ENCODE measurements around the gene C21orf91.

Gene C21orf91

GRCh38 chr21:17798796-17799195 is 20.4 kb downstream of the C21orf91 start:
- peak; percentile 15 for DNase-seq (ENCODE audit: low read depth, low spot score)

DNA sequence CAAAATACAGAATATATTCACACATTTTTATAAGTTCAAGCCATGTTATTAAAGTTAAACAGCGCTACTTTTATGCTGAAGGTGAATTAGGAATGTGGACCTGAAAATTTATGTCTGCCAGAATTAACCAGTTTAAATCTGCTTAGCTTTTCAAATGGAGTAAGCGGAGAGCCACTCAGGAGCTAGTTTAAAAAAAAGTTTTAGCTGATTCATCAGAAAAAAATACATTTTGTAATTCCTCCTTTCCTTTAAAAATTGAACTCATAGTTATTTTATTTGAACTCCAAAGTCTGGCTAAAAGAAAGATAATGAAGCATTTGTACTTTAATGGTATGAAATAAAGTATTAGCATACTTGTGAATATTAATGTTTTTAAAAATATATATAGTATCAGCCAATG is 21.2 kb downstream of the C21orf91 start:
- no peak for DNase-seq (ENCODE audit: low read depth, low spot score)

- no peak for DNase-seq (ENCODE audit: low read depth, low spot score)
Measured at GRCh38 chr21:17796503-17796902, 22.7 kb downstream of the C21orf91 start.

DNA sequence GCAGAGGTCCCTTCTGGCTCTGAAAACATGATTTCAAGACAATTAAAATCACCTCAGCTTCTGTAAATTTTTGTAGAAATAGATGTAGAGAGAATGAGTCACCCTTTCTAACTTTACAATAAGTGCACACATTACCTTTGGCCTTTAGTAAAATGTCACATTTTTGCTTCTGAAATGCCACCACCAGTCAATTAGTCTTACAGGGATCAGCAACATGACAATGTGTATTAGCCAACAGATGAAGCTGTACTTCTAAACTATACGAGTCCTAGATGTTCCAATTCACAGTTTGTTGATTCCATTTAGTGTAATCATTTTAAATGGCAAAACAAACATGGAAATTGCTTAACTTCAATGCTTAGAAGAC is 23.1 kb downstream of the C21orf91 start:
- DNase-seq (ENCODE audit: low read depth, low spot score) = no peak

- DNase-seq (ENCODE audit: low read depth, low spot score) = no peak
Measured at GRCh38 chr21:17795146-17796036, 23.8 kb downstream of the C21orf91 start.

DNA sequence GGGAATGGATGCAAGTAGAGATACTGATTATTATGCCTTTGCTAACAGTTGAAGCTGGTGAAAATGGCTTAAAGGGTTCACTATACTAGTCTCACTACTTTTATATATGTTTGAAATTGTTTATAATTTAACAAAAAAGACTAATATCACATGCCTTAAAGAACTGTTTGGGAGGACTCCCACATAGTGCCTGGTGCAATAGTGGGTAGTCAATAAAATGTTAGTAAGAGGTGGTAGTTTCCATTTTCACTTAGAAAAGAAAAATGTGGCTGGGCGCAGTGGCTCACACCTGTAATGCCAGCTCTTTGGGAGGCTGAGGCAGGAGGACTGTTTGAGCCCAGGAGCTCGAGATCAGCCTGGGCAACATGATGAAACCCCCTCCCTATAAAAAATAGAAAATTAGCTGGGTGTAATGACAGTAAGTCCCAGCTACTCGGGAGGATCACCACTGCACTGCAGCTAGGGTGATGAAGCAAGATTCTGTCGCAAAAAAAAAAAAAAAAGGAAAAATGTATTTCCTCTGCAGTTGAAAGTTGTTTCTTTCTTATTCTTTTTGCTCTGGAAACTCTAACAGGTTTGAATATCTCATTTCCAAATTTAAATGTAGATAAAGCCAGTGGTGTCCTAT is 24.5 kb downstream of the C21orf91 start:
- no peak for DNase-seq (ENCODE audit: low read depth, low spot score)

- DNase-seq (ENCODE audit: low read depth, low spot score) = peak; percentile 35
Measured at GRCh38 chr21:17793246-17794123, 25.7 kb downstream of the C21orf91 start.

DNA sequence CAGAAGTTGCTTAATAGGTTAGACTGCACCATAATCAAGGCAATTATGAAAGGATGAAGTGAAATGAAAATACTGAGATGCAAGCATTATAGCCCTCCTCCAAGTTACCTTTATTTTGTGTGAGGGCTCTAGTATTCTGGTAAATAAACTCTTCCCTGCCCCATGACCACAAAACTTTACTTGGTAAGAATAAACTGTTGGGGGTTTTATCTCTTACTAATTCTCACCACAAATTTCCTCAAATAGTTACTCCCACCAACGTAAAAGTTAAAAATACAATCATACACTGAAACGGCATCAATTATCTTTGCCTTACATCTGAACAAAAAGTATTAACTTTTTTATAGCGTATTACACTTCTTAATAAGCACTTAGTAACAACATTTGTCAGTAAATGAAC is 29.5 kb downstream of the C21orf91 start:
- DNase-seq (ENCODE audit: low read depth, low spot score) = no peak

- DNase-seq (ENCODE audit: low read depth, low spot score) = no peak
Measured at GRCh38 chr21:17789069-17789468, 30.1 kb downstream of the C21orf91 start.

GRCh38 chr21:17786851-17787181 is 32.3 kb downstream of the C21orf91 start:
- DNase-seq (ENCODE audit: low read depth, low spot score) = no peak

GRCh38 chr21:17786071-17786850 is 32.9 kb downstream of the C21orf91 start:
- DNase-seq (ENCODE audit: low read depth, low spot score) = no peak

GRCh38 chr21:17785403-17785788 is 33.8 kb downstream of the C21orf91 start:
- no peak for DNase-seq (ENCODE audit: low read depth, low spot score)

- peak; percentile 41 for DNase-seq (ENCODE audit: low read depth, low spot score)
Measured at GRCh38 chr21:17784604-17785402, 34.4 kb downstream of the C21orf91 start.

- no peak for DNase-seq (ENCODE audit: low read depth, low spot score)
Measured at GRCh38 chr21:17784180-17784598, 35.0 kb downstream of the C21orf91 start.

DNA sequence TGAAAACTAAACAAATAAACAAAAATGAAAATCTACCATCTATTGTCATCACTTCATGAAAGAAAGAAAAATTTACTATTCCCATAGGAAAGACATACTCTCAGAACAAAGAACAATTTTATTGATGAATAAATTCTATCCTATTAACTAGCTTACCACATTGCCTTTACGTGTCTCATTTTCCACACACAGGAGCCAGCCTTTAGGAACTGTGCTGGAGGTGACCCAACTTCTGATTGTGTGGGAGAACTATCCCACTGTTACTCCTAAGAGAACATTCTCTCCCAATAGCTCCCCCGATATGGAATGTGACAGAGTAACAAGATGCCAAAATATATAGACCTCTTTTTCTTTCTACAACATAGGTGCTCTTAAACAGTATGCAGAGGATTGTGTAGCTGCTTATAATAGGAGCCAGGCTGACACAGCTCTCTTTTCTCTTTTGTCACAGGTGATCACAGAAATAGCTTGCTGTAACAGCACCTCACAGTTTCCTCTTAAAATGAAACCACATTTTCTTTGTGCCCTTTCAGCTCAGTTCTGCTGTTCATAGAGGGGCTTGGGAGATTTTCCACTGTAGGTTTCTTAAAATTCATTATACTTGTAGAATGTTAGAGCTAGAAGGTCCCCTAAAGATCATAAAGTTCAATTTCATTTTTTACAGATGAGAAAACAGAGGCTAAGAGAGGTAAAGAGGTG is 35.5 kb downstream of the C21orf91 start:
- DNase-seq (ENCODE audit: low read depth, low spot score) = peak; percentile 6

DNA sequence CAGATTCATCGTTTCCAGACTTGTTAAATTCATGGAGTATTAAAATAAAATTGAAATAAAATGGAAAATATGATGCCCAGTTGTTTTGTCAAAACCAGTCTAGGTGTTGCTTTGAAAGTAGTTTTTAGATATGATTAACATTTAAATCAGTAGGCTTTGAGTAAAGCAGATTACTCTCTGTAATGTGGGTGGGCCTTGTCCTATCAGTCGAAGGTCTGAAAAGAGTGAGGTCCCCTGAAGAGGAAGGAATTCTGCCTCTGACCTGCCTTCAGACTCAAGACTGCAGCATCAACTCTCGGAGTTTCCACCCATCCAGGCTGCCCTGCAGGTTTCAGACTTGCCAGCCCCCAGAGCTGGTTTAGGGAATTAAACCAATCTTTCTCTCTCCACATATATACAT is 36.2 kb downstream of the C21orf91 start:
- no peak for DNase-seq (ENCODE audit: low read depth, low spot score)

DNA sequence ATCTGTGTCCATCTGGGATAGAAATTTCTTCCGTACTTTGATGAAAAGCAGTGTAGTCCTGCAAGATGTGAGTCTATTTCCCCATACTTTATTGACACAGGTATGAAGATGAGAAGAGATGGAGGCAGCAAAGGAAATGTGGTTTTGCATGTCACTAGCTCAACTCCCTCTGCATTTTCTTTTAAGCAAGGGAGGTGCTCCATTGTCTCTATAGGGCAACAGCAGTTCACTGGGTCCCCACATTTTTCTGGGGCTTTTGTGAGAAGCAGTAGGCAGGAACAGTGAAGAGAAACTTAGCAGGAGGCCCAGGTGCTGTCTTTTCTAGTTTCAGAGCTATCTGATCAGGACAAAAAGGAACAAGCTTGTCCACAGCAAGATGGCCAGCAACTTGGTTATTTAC is 37.1 kb downstream of the C21orf91 start:
- no peak for DNase-seq (ENCODE audit: low read depth, low spot score)

- DNase-seq (ENCODE audit: low read depth, low spot score) = no peak
Measured at GRCh38 chr21:17781524-17781923, 37.6 kb downstream of the C21orf91 start.

GRCh38 chr21:17780539-17780938 is 38.6 kb downstream of the C21orf91 start:
- DNase-seq (ENCODE audit: low read depth, low spot score) = peak; percentile 28

GRCh38 chr21:17779980-17780379 is 39.2 kb downstream of the C21orf91 start:
- no peak for DNase-seq (ENCODE audit: low read depth, low spot score)
